GM12891 (cell line): Measurements from ENCODE around the gene SERTAD3.

ENCODE experiments used
- POLR2A ChIP-seq: IDR thresholded peaks from 2 replicates; pipeline ENCODE4 v1.6.1; 2011; ENCODE audit warnings: low read depth, low read length, control low read depth
- POLR2AphosphoS5 ChIP-seq: IDR thresholded peaks from 2 replicates; pipeline ENCODE4 v1.6.1; 2011; ENCODE audit warnings: low read depth, low read length, control low read depth
- POU2F2 ChIP-seq: IDR thresholded peaks from 2 replicates; pipeline ENCODE4 v1.6.1; 2011; ENCODE audit warnings: low read depth, mild to moderate bottlenecking, control low read depth, low read length, moderate library complexity
- SPI1 ChIP-seq: IDR thresholded peaks from 2 replicates; pipeline ENCODE4 v1.6.1; 2011; ENCODE audit warnings: low read depth, low read length, control low read depth
- TAF1 ChIP-seq: IDR thresholded peaks from 2 replicates; pipeline ENCODE4 v1.6.1; 2011; ENCODE audit warnings: low read depth, low read length, control low read depth

GRCh38 chr19:40422748-40423566, 21.2 kb downstream of the SERTAD3 start:
- TF ChIP-seq POLR2AphosphoS5 (no peak), TAF1 (no peak), POLR2A (no peak), POU2F2 (no peak), SPI1 (no peak)
